Trophoblast cell (in vitro differentiated cells and primary cell): Measurements from ENCODE around the gene TTC9.

Experiments
- DNase-seq, 2 donors: peaks; one replicate each; pipeline ENCODE4 v3.0.0-alpha.2; 2016
- H2AFZ ChIP-seq: 2 replicates; pipeline ENCODE4 v1.6.1; 2013; ENCODE audit warnings: low read length, moderate library complexity, mild to moderate bottlenecking; ENCODE audit not compliant: insufficient read depth, poor library complexity
- H2AK5ac ChIP-seq: 2 replicates; pipeline ENCODE4 v1.6.1; 2013; ENCODE audit warnings: mild to moderate bottlenecking, low read length
- H2BK120ac ChIP-seq: 2 replicates; pipeline ENCODE4 v1.6.1; 2013; ENCODE audit warnings: low read length, mild to moderate bottlenecking, moderate library complexity; ENCODE audit not compliant: insufficient read depth, poor library complexity
- H2BK12ac ChIP-seq: 2 replicates; pipeline ENCODE4 v1.6.1; 2013; ENCODE audit warnings: mild to moderate bottlenecking, low read length, moderate library complexity
- H2BK5ac ChIP-seq: 2 replicates; pipeline ENCODE4 v1.6.1; 2013; ENCODE audit warnings: low read length, low read depth, moderate library complexity, mild to moderate bottlenecking; ENCODE audit not compliant: poor library complexity
- H3K14ac ChIP-seq: 2 replicates; pipeline ENCODE4 v1.6.1; 2013; ENCODE audit warnings: mild to moderate bottlenecking, low read length
- H3K18ac ChIP-seq: 2 replicates; pipeline ENCODE4 v1.6.1; 2013; ENCODE audit warnings: mild to moderate bottlenecking, low read length
- H3K23ac ChIP-seq: 2 replicates; pipeline ENCODE4 v1.6.1; 2013; ENCODE audit warnings: low read length
- H3K27ac ChIP-seq: 2 replicates; pipeline ENCODE4 v1.5.1; 2013; ENCODE audit warnings: low read depth, mild to moderate bottlenecking, inconsistent platforms, low read length, moderate library complexity
- H3K27me3 ChIP-seq: 2 replicates; pipeline ENCODE4 v1.6.1; 2013; ENCODE audit warnings: inconsistent platforms, mild to moderate bottlenecking, low read length, moderate library complexity; ENCODE audit not compliant: insufficient read depth
- H3K36me3 ChIP-seq, 2 experiments: 1 replicate in 1 of 2; 2 replicates in 1 of 2; pipeline ENCODE4 v1.6.1; 2013; ENCODE audit warnings: low read length in 2 of 2, mild to moderate bottlenecking in 2 of 2, moderate library complexity in 1 of 2; ENCODE audit not compliant: insufficient read depth in 2 of 2, control insufficient read depth in 1 of 2
- H3K4ac ChIP-seq: 2 replicates; pipeline ENCODE4 v1.6.1; 2013; ENCODE audit warnings: low read depth, mild to moderate bottlenecking, low read length, moderate library complexity
- H3K4me1 ChIP-seq, 2 experiments: 1 replicate in 1 of 2; 2 replicates in 1 of 2; pipeline ENCODE4 v1.6.1; 2013; ENCODE audit warnings: low read length in 2 of 2, mild to moderate bottlenecking in 2 of 2, moderate library complexity in 1 of 2; ENCODE audit not compliant: insufficient read depth in 2 of 2, control insufficient read depth in 1 of 2
- H3K4me2 ChIP-seq: 2 replicates; pipeline ENCODE4 v1.6.1; 2013; ENCODE audit warnings: inconsistent platforms, mild to moderate bottlenecking, low read length, moderate library complexity
- H3K4me3 ChIP-seq: 2 replicates; pipeline ENCODE4 v1.5.1; 2013; ENCODE audit warnings: mild to moderate bottlenecking, low read depth, low read length, inconsistent platforms
- H3K79me1 ChIP-seq: one replicate; pipeline ENCODE4 v1.6.1; 2013; ENCODE audit warnings: low read length
- H3K79me2 ChIP-seq: 2 replicates; pipeline ENCODE4 v1.6.1; 2013; ENCODE audit warnings: low read length, mild to moderate bottlenecking; ENCODE audit not compliant: control insufficient read depth, insufficient read depth, poor library complexity
- H3K9ac ChIP-seq: 2 replicates; pipeline ENCODE4 v1.6.1; 2013; ENCODE audit warnings: mild to moderate bottlenecking, low read length
- H3K9me3 ChIP-seq: 2 replicates; pipeline ENCODE4 v1.6.1; 2013; ENCODE audit warnings: low read depth, mild to moderate bottlenecking, control low read depth, inconsistent platforms, low read length; ENCODE audit not compliant: insufficient read depth
- H4K12ac ChIP-seq: 2 replicates; pipeline ENCODE4 v1.6.1; 2013; ENCODE audit warnings: low read depth, mild to moderate bottlenecking, low read length, moderate library complexity
- H4K8ac ChIP-seq: 2 replicates; pipeline ENCODE4 v1.6.1; 2013; ENCODE audit warnings: low read depth, mild to moderate bottlenecking, low read length, moderate library complexity
- H4K91ac ChIP-seq: one replicate; pipeline ENCODE4 v1.6.1; 2013; ENCODE audit warnings: low read depth, mild to moderate bottlenecking, low read length, moderate library complexity
- WGBS: extraction: QIAGEN DNeasy Blood & Tissue Kit; methylation state at CpG from one replicate; pipeline ENCODE4 v1.1.7; 2013; ENCODE audit warnings: missing lambda C conversion rate; ENCODE audit not compliant: insufficient read length, insufficient coverage; ENCODE audit errors: extremely low coverage; 5-methylcytosine and 5-hydroxymethylcytosine counted together

The TTC9 gene

DNA sequence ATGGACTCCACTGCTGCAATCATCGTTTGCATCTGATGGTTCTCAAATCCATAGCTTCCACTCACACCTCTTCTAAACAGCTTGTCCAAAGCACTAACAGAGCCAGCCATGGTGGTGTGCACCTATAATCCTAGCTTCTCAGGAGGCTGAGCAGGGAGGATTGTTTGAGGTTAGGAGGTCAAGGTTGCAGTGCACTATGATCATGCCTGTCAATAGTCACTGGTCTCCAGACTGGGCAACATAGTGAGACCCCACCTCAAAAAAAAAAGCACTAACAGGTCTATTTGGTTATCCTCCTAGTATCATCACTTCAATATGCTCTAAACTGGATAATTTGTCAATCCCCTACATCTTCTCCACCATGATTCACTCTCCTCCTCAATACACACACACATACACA lies 63.2 kb downstream of the TTC9 start:
- no peak overlapping the region for H3K9ac ChIP-seq
- H3K4me2 ChIP-seq, result no peak overlapping the region
- no peak overlapping the region for H4K12ac ChIP-seq
- no peak overlapping the region for H3K4me3 ChIP-seq
- H2BK120ac ChIP-seq, result no peak overlapping the region
- no peak overlapping the region for H3K23ac ChIP-seq
- no peaks in the 10 kb centered on the region for H3K36me3 ChIP-seq
- no peaks in the 10 kb centered on the region for H3K79me2 ChIP-seq
- H3K14ac ChIP-seq, result no peak overlapping the region
- H4K8ac ChIP-seq, result no peak overlapping the region
- no peak overlapping the region for H3K4ac ChIP-seq
- H3K9me3 ChIP-seq, result no peaks in the 10 kb centered on the region
- no peak overlapping the region for H3K27ac ChIP-seq
- H3K27me3 ChIP-seq, result no peaks in the 10 kb centered on the region
- no CpG with 5 or more reads among the region's 1 CpG for WGBS
- H2AK5ac ChIP-seq, result no peak overlapping the region
- no peak overlapping the region for H2AFZ ChIP-seq
- no peak overlapping the region for H2BK5ac ChIP-seq
- H3K4me1 ChIP-seq, result peaks cover 3 to 15% of the 10 kb centered on the region in 2 experiments
- H3K79me1 ChIP-seq, result no peaks in the 10 kb centered on the region
- no peak overlapping the region for H4K91ac ChIP-seq
- H3K18ac ChIP-seq, result no peak overlapping the region
- DNase-seq, result no peak
- H2BK12ac ChIP-seq, result no peak overlapping the region

DNA sequence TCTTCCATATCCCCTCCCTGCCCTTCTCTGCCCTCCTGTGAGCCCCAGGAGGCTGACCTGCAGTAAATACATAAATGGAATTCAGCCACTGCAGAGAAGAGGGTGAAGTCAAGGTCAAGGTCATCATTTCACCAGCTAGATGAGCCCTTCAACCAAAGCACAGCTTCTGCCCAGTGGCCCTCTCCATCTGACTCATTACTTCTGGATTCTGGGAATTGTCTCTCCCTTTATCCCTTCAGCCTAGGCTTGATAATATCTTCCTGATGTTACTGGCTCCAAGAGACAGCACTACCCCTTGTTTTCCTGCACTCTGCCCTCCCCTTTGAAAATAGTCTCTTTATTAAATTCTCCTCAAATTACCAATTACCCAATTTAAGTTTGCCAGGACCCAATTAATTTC lies 64.5 kb downstream of the TTC9 start:
- Histone ChIP-seq H3K9ac (no peak overlapping the region), H2BK5ac (no peak overlapping the region), H3K23ac (no peak overlapping the region), H4K91ac (no peak overlapping the region), H2BK12ac (no peak overlapping the region), H3K36me3 (no peaks in the 10 kb centered on the region), H2AFZ (no peak overlapping the region), H2BK120ac (no peak overlapping the region), H3K4me2 (no peak overlapping the region), H3K18ac (no peak overlapping the region), H4K12ac (no peak overlapping the region), H3K9me3 (no peaks in the 10 kb centered on the region), H3K4ac (no peak overlapping the region), H3K27me3 (no peaks in the 10 kb centered on the region), H2AK5ac (no peak overlapping the region), H3K4me1 (peaks cover 7 to 18% of the 10 kb centered on the region in 2 experiments), H4K8ac (no peak overlapping the region), H3K27ac (no peak overlapping the region), H3K79me2 (no peaks in the 10 kb centered on the region), H3K14ac (no peak overlapping the region), H3K79me1 (no peaks in the 10 kb centered on the region), H3K4me3 (no peak overlapping the region)
- no peak for DNase-seq

DNA sequence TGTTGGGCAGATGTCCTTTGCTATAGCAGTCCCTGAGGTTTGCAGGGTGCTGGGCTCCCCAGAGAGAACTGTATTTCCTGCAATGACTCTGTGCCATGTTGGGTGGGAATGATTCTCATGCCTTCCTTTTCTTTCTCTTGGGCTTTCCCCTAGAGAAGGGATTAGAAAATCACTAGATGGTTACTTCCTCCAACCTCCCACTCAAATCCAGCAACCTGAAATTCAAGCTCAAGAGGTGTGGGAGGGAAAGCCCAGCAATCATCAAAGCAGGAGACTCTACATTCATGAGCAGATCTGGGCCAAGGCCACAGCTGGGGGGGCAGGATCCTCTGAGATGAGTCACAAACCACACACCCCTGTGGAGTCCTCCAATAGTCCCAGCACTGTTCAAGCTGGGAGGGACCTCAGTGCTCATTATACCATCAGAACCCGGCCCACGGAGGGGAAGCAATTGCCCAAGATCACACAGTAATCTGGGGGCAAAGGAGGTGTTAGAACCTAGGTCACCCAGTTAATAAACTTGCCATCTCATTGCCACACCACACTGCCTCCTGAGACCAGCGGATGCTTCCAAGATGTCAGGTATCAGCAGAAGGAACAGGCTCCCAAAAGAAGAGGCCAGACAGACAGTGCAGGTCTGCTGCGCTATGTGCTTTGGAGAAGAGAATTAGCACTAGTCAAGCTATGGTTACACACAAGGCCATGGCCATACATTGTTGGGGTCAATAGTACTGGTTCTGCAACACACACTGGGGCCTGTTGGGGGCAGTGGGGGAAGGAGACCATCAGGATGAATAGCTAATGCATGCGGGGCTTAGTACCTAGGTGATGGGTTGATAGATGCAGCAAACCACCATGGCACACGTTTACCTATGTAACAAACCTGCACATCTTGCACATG lies 65.7 kb downstream of the TTC9 start:
- Histone ChIP-seq H4K91ac (no peak overlapping the region), H3K27me3 (no peaks in the 10 kb centered on the region), H3K79me2 (no peaks in the 10 kb centered on the region), H2BK5ac (no peak overlapping the region), H3K14ac (no peak overlapping the region), H3K36me3 (no peaks in the 10 kb centered on the region), H3K27ac (no peak overlapping the region), H4K12ac (no peak overlapping the region), H3K4ac (no peak overlapping the region), H2AK5ac (no peak overlapping the region), H2AFZ (no peak overlapping the region), H3K4me3 (no peak overlapping the region), H4K8ac (no peak overlapping the region), H2BK12ac (no peak overlapping the region), H3K79me1 (no peaks in the 10 kb centered on the region), H3K4me1 (peaks cover 7 to 18% of the 10 kb centered on the region in 2 experiments), H3K4me2 (no peak overlapping the region), H3K9ac (no peak overlapping the region), H3K18ac (no peak overlapping the region), H3K9me3 (no peaks in the 10 kb centered on the region), H2BK120ac (no peak overlapping the region), H3K23ac (no peak overlapping the region)
- no CpG with 5 or more reads among the region's 6 CpGs for WGBS
- no peak for DNase-seq

DNA sequence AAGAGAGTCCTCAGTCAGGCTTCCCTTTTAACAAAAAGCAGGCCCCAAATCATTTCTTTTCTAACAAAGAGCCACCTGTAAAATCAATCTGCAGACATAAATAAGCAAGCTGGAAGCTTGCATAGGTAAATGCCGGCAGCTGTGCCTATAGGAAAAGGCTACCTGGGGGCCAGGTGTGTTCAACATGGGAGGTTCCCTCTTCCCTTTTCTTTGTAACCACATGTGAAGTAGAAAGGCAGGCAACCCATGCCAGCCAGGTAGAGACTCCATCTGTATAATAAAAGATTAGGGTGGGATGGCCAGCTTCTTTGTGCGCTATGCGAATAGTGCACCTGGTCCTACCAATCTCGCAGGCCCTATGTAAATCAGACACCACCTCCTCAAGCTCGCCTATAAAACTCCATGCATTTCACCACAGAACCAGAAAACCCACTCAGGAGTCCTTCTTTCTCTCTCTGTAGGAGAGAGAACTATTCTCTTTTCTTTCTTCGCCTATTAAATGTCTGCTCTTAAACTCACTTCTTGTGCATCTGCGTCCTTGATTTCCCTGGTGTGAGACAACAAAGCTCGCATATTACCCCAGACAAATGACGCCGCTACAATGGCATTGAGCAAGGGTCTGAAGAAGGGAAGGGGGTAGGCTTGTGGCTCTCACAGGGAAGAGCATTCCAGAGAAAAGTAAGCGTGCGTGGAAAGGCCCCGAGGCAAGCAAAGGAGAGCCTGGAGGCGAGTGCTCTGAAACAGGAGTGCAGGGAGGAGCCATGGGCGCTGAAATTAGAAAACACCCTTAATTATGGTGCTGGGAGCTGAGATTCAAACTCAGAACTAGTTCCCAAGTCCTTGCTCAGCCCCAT lies 67.2 kb downstream of the TTC9 start:
- no peak overlapping the region for H3K9ac ChIP-seq
- H3K9me3 ChIP-seq, result no peaks in the 10 kb centered on the region
- H2BK120ac ChIP-seq, result no peak overlapping the region
- H2AK5ac ChIP-seq, result no peak overlapping the region
- no peak overlapping the region for H3K18ac ChIP-seq
- H3K36me3 ChIP-seq, result no peaks in the 10 kb centered on the region
- H2BK12ac ChIP-seq, result no peak overlapping the region
- H3K27me3 ChIP-seq, result no peaks in the 10 kb centered on the region
- no peaks in the 10 kb centered on the region for H3K79me1 ChIP-seq
- no peak overlapping the region for H4K8ac ChIP-seq
- no peak overlapping the region for H2BK5ac ChIP-seq
- no peak overlapping the region for H4K12ac ChIP-seq
- no peak overlapping the region for H4K91ac ChIP-seq
- peak; percentile 62 to 87 for DNase-seq
- WGBS, result no CpG with 5 or more reads among the region's 15 CpGs
- no peak overlapping the region for H3K4ac ChIP-seq
- no peak overlapping the region for H3K14ac ChIP-seq
- H3K79me2 ChIP-seq, result no peaks in the 10 kb centered on the region
- H2AFZ ChIP-seq, result no peak overlapping the region
- no peak overlapping the region for H3K4me3 ChIP-seq
- no peak overlapping the region for H3K23ac ChIP-seq
- no peak overlapping the region for H3K4me2 ChIP-seq
- H3K27ac ChIP-seq, result no peak overlapping the region
- peaks cover 7 to 18% of the 10 kb centered on the region in 2 experiments for H3K4me1 ChIP-seq
